Activated CD8-positive, alpha-beta memory T cell treated with anti-CD3 and anti-CD28 coated beads for 1 hour (primary cell): ENCODE measurements around the gene USP3.
"Not testable (repeated sequence)": the region's sequence is repeated elsewhere in the genome, so short reads cannot be mapped to it uniquely, and the experiment has no call there.

ENCODE experiments used
- DNase-seq, 2 donors: peaks; one replicate each; pipeline ENCODE4 v3.0.0-alpha.2; 2020; ENCODE audit warnings: low read depth in 1 of 2; ENCODE audit errors: extremely low read depth in 1 of 2

The USP3 gene

GRCh38 chr15:63605036-63605435 is 100.6 kb downstream of the USP3 start:
- no peak for DNase-seq

- DNase-seq, result peak in 1 of 2 donors; percentile 26
These were observed 101.4 kb downstream of the USP3 start for GRCh38 chr15:63605816-63606215.

- no peak for DNase-seq
These were observed 101.9 kb downstream of the USP3 start for GRCh38 chr15:63606308-63606707.

GRCh38 chr15:63608989-63609388 is 104.6 kb downstream of the USP3 start:
- DNase-seq, result no peak

- DNase-seq, result no peak
These were observed 105.1 kb downstream of the USP3 start for GRCh38 chr15:63609448-63609847.

GRCh38 chr15:63610209-63610841 is 105.9 kb downstream of the USP3 start:
- peak; percentile 39 to 47 for DNase-seq

GRCh38 chr15:63611177-63611576 is 106.8 kb downstream of the USP3 start:
- DNase-seq, result no peak

- DNase-seq, result no peak
These were observed 107.9 kb downstream of the USP3 start for GRCh38 chr15:63612300-63612699.

- no peak for DNase-seq
These were observed 111.5 kb downstream of the USP3 start for GRCh38 chr15:63615935-63616334.

GRCh38 chr15:63617147-63617546 is 112.8 kb downstream of the USP3 start:
- not testable (repeated sequence) for DNase-seq

- DNase-seq, result not testable (repeated sequence)
These were observed 113.2 kb downstream of the USP3 start for GRCh38 chr15:63617627-63618026.

- not testable (repeated sequence) for DNase-seq
These were observed 116.4 kb downstream of the USP3 start for GRCh38 chr15:63620760-63621159.

- no peak for DNase-seq
These were observed 119.0 kb downstream of the USP3 start for GRCh38 chr15:63623232-63623969.

- no peak for DNase-seq
These were observed 122.6 kb downstream of the USP3 start for GRCh38 chr15:63626955-63627354.

- DNase-seq, result no peak
These were observed 123.9 kb downstream of the USP3 start for GRCh38 chr15:63628123-63628822.

- DNase-seq, result no peak
These were observed 125.8 kb downstream of the USP3 start for GRCh38 chr15:63630036-63630751.

GRCh38 chr15:63633312-63633711 is 128.9 kb downstream of the USP3 start:
- no peak for DNase-seq

GRCh38 chr15:63634154-63634553 is 129.8 kb downstream of the USP3 start:
- no peak for DNase-seq

- no peak for DNase-seq
These were observed 132.2 kb downstream of the USP3 start for GRCh38 chr15:63636518-63637061.

- DNase-seq, result no peak
These were observed 134.4 kb downstream of the USP3 start for GRCh38 chr15:63638839-63639238.

GRCh38 chr15:63640146-63640545 is 135.8 kb downstream of the USP3 start:
- no peak for DNase-seq
